ENCODE results near the gene ENDOG. TPM values are rescaled to one million over a fixed set of nuclear protein-coding genes. Genes with fewer than 3 reads are reported as not detected.

ENDOG gene
- total and polyA plus RNA-seq, 2 experiments from 2014 or later, result 15.1 to 23.5 TPM

DNA sequence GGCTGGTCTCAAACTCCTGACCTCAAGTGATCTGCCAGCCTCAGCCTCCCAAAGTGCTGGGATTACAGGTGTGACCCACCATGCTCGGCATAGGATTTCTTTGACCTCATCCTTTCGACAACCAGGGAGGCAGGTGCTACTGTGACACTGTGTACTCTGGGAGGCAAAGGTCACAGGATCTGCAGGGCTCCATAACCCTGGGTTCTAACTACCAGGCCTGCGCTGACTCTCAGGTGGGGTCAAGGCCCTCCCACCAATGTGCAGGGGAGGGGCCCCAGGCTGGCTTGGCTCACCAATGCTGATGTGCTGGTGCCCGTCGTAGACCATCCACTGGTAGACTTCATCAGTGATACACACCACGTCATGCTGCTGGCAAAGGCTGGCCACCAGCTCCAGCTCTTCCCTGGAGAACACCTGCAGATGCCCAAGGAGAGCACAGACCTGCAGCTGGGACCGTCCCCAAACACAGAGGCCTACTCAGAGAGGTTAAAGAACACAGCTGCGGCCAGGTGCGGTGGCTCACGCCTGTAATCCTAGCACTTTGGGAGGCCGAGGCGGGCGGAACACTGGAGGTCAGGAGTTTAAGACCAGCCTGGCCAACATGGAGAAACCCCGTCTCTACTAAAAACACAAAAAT, 18.3 kb downstream of the ENDOG start:
- no peak overlapping the region for H3K27ac Mint-ChIP-seq
- H3K4me3 Mint-ChIP-seq, result no peak overlapping the region
- H3K36me3 ChIP-seq (ENCODE audit: insufficient read depth), result peaks cover 7% of the 10 kb centered on the region; the same call in 1 of the 2 replicates
- no peaks in the 10 kb centered on the region for H4K20me1 ChIP-seq (replicated peaks; ENCODE audit: insufficient read depth)
- no peak overlapping the region for H2AFZ ChIP-seq
- H3K4me3 ChIP-seq, result no peak overlapping the region
- no peaks in the 10 kb centered on the region for H3K79me2 ChIP-seq (replicated peaks; ENCODE audit: insufficient read depth)
- no peaks in the 10 kb centered on the region for H3K9me3 Mint-ChIP-seq
- H3K36me3 Mint-ChIP-seq (ENCODE audit: low read depth), result peaks cover 34% of the 10 kb centered on the region
- no peak overlapping the region for H3K4me2 ChIP-seq
- H3K27ac ChIP-seq (ENCODE audit: low read depth), result no peak overlapping the region
- peaks cover 8% of the 10 kb centered on the region for H3K27me3 Mint-ChIP-seq (ENCODE audit: insufficient read depth, low read depth, poor library complexity)
- DNase-seq (ENCODE audit: low spot score) (no peak), ATAC-seq (no peak)
- H3F3A ChIP-seq (replicated peaks; ENCODE audit: low read depth), result no peaks in the 10 kb centered on the region
- no peaks in the 10 kb centered on the region for H3K27me3 ChIP-seq (ENCODE audit: insufficient read depth)
- H3K4me1 ChIP-seq (ENCODE audit: insufficient read depth), result no peaks in the 10 kb centered on the region
- H3K9me2 ChIP-seq (ENCODE audit: insufficient read depth), result no peaks in the 10 kb centered on the region
- no peaks in the 10 kb centered on the region for H3K4me1 Mint-ChIP-seq
- TF ChIP-seq POLR2AphosphoS5 (IDR thresholded peaks at IDR 0.05; ENCODE audit: low read depth), result no peak
- no peak for TF ChIP-seq STAT1 (IDR thresholded peaks at IDR 0.05; ENCODE audit: unreplicated experiment)
- TF ChIP-seq, protein P1, sequence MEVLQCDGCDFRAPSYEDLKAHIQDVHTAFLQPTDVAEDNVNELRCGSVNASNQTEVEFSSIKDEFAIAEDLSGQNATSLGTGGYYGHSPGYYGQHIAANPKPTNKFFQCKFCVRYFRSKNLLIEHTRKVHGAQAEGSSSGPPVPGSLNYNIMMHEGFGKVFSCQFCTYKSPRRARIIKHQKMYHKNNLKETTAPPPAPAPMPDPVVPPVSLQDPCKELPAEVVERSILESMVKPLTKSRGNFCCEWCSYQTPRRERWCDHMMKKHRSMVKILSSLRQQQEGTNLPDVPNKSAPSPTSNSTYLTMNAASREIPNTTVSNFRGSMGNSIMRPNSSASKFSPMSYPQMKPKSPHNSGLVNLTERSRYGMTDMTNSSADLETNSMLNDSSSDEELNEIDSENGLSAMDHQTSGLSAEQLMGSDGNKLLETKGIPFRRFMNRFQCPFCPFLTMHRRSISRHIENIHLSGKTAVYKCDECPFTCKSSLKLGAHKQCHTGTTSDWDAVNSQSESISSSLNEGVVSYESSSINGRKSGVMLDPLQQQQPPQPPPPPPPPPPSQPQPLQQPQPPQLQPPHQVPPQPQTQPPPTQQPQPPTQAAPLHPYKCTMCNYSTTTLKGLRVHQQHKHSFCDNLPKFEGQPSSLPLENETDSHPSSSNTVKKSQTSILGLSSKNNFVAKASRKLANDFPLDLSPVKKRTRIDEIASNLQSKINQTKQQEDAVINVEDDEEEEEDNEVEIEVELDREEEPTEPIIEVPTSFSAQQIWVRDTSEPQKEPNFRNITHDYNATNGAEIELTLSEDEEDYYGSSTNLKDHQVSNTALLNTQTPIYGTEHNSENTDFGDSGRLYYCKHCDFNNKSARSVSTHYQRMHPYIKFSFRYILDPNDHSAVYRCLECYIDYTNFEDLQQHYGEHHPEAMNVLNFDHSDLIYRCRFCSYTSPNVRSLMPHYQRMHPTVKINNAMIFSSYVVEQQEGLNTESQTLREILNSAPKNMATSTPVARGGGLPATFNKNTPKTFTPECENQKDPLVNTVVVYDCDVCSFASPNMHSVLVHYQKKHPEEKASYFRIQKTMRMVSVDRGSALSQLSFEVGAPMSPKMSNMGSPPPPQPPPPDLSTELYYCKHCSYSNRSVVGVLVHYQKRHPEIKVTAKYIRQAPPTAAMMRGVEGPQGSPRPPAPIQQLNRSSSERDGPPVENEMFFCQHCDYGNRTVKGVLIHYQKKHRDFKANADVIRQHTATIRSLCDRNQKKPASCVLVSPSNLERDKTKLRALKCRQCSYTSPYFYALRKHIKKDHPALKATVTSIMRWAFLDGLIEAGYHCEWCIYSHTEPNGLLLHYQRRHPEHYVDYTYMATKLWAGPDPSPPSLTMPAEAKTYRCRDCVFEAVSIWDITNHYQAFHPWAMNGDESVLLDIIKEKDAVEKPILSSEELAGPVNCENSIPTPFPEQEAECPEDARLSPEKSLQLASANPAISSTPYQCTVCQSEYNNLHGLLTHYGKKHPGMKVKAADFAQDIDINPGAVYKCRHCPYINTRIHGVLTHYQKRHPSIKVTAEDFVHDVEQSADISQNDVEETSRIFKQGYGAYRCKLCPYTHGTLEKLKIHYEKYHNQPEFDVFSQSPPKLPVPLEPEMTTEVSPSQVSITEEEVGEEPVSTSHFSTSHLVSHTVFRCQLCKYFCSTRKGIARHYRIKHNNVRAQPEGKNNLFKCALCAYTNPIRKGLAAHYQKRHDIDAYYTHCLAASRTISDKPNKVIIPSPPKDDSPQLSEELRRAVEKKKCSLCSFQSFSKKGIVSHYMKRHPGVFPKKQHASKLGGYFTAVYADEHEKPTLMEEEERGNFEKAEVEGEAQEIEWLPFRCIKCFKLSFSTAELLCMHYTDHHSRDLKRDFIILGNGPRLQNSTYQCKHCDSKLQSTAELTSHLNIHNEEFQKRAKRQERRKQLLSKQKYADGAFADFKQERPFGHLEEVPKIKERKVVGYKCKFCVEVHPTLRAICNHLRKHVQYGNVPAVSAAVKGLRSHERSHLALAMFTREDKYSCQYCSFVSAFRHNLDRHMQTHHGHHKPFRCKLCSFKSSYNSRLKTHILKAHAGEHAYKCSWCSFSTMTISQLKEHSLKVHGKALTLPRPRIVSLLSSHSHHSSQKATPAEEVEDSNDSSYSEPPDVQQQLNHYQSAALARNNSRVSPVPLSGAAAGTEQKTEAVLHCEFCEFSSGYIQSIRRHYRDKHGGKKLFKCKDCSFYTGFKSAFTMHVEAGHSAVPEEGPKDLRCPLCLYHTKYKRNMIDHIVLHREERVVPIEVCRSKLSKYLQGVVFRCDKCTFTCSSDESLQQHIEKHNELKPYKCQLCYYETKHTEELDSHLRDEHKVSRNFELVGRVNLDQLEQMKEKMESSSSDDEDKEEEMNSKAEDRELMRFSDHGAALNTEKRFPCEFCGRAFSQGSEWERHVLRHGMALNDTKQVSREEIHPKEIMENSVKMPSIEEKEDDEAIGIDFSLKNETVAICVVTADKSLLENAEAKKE (CRISPR knock-in tag; IDR thresholded peaks at IDR 0.05), result no peak
- TF ChIP-seq JUNB (IDR thresholded peaks at IDR 0.05; ENCODE audit: unreplicated experiment), result no peak
- no peak for TF ChIP-seq ZNF114 (CRISPR knock-in tag; IDR thresholded peaks at IDR 0.05)
- TF ChIP-seq NANOG (IDR thresholded peaks at IDR 0.05; ENCODE audit: borderline replicate concordance), result no peak
- TF ChIP-seq, protein P2, sequence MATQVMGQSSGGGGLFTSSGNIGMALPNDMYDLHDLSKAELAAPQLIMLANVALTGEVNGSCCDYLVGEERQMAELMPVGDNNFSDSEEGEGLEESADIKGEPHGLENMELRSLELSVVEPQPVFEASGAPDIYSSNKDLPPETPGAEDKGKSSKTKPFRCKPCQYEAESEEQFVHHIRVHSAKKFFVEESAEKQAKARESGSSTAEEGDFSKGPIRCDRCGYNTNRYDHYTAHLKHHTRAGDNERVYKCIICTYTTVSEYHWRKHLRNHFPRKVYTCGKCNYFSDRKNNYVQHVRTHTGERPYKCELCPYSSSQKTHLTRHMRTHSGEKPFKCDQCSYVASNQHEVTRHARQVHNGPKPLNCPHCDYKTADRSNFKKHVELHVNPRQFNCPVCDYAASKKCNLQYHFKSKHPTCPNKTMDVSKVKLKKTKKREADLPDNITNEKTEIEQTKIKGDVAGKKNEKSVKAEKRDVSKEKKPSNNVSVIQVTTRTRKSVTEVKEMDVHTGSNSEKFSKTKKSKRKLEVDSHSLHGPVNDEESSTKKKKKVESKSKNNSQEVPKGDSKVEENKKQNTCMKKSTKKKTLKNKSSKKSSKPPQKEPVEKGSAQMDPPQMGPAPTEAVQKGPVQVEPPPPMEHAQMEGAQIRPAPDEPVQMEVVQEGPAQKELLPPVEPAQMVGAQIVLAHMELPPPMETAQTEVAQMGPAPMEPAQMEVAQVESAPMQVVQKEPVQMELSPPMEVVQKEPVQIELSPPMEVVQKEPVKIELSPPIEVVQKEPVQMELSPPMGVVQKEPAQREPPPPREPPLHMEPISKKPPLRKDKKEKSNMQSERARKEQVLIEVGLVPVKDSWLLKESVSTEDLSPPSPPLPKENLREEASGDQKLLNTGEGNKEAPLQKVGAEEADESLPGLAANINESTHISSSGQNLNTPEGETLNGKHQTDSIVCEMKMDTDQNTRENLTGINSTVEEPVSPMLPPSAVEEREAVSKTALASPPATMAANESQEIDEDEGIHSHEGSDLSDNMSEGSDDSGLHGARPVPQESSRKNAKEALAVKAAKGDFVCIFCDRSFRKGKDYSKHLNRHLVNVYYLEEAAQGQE (IDR thresholded peaks at IDR 0.05; ENCODE audit: unreplicated experiment), result no peak
- TF ChIP-seq, protein P3, sequence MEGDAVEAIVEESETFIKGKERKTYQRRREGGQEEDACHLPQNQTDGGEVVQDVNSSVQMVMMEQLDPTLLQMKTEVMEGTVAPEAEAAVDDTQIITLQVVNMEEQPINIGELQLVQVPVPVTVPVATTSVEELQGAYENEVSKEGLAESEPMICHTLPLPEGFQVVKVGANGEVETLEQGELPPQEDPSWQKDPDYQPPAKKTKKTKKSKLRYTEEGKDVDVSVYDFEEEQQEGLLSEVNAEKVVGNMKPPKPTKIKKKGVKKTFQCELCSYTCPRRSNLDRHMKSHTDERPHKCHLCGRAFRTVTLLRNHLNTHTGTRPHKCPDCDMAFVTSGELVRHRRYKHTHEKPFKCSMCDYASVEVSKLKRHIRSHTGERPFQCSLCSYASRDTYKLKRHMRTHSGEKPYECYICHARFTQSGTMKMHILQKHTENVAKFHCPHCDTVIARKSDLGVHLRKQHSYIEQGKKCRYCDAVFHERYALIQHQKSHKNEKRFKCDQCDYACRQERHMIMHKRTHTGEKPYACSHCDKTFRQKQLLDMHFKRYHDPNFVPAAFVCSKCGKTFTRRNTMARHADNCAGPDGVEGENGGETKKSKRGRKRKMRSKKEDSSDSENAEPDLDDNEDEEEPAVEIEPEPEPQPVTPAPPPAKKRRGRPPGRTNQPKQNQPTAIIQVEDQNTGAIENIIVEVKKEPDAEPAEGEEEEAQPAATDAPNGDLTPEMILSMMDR (conservative IDR thresholded peaks at IDR 0.05; ENCODE audit: low read depth in 2 of 2), result no peak
- TF ChIP-seq ZNF331 (CRISPR knock-in tag; IDR thresholded peaks at IDR 0.05; ENCODE audit: low read depth), result no peak
- TF ChIP-seq, protein P4, sequence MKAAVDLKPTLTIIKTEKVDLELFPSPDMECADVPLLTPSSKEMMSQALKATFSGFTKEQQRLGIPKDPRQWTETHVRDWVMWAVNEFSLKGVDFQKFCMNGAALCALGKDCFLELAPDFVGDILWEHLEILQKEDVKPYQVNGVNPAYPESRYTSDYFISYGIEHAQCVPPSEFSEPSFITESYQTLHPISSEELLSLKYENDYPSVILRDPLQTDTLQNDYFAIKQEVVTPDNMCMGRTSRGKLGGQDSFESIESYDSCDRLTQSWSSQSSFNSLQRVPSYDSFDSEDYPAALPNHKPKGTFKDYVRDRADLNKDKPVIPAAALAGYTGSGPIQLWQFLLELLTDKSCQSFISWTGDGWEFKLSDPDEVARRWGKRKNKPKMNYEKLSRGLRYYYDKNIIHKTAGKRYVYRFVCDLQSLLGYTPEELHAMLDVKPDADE (IDR thresholded peaks at IDR 0.05), result no peak
- no peak for TF ChIP-seq CREB1 (CRISPR knock-in tag; IDR thresholded peaks at IDR 0.05; ENCODE audit: low read depth)
- TF ChIP-seq EZH2 (IDR thresholded peaks at IDR 0.05; ENCODE audit: low read depth, unreplicated experiment), result no peak
- TF ChIP-seq EZH2phosphoT487 (IDR thresholded peaks at IDR 0.05; ENCODE audit: unreplicated experiment), result no peak

Measured in GM23338 (cell line).